Measurements from ENCODE around the gene FAF2.

Gene FAF2

GRCh38 chr5:176416965-176417364 lies 31.2 kb upstream of the FAF2 start:
- no peaks in the 10 kb centered on the region for H3K27me3 ChIP-seq (ENCODE audit: insufficient read depth, low read length, poor library complexity)
- no peak for ATAC-seq (ENCODE audit: insufficient read depth, low read depth)
- H3K36me3 ChIP-seq (ENCODE audit: insufficient read depth, low read length), result peaks cover 5% of the 10 kb centered on the region; the same call in 1 of the 2 replicates
- H3K79me2 ChIP-seq (ENCODE audit: insufficient read depth, low read length), result peaks cover 40% of the 10 kb centered on the region
- peak overlapping the region; percentile 96 for H3K4me2 ChIP-seq (ENCODE audit: insufficient read depth, low read length)
- peak overlapping the region; percentile 58 for H3K27ac ChIP-seq (ENCODE audit: low read length)
- peak overlapping the region; percentile 91 for H2AFZ ChIP-seq (ENCODE audit: low read depth, low read length)
- H3K9me3 ChIP-seq (ENCODE audit: insufficient read depth, low read length, severe bottlenecking), result no peaks in the 10 kb centered on the region
- peak overlapping the region; percentile 97 for H3K9ac ChIP-seq (ENCODE audit: low read depth, low read length)
- H4K20me1 ChIP-seq (ENCODE audit: insufficient read depth, low read length), result peaks cover 13% of the 10 kb centered on the region; the same call in 1 of the 2 replicates
- peak overlapping the region; percentile 13 to 83; a peak in 3 of 4 replicates for H3K4me3 ChIP-seq (ENCODE audit: low read depth in 1 of 2, low read length in 2 of 2)
- TF ChIP-seq EZH2 (IDR thresholded peaks at IDR 0.05; ENCODE audit: borderline replicate concordance, low read depth, low read length, severe bottlenecking) (no peak), CTCF (IDR thresholded peaks at IDR 0.05; ENCODE audit: borderline replicate concordance, extremely low read depth, low read length, poor library complexity, severe bottlenecking) (no peak)
- peaks cover 38% of the 10 kb centered on the region for H3K4me1 ChIP-seq (ENCODE audit: insufficient read depth, low read length)
- DNase-seq, result no peak

GRCh38 chr5:176418251-176418650 lies 29.9 kb upstream of the FAF2 start:
- ATAC-seq (ENCODE audit: insufficient read depth, low read depth), result no peak
- TF ChIP-seq EZH2 (IDR thresholded peaks at IDR 0.05; ENCODE audit: borderline replicate concordance, low read depth, low read length, severe bottlenecking) (no peak), CTCF (IDR thresholded peaks at IDR 0.05; ENCODE audit: borderline replicate concordance, extremely low read depth, low read length, poor library complexity, severe bottlenecking) (no peak)
- Histone ChIP-seq H2AFZ (ENCODE audit: low read depth, low read length) (no peak overlapping the region), H3K4me1 (ENCODE audit: insufficient read depth, low read length) (peaks cover 36% of the 10 kb centered on the region), H3K4me3 (ENCODE audit: low read depth in 1 of 2, low read length in 2 of 2) (no peak overlapping the region), H3K27me3 (ENCODE audit: insufficient read depth, low read length, poor library complexity) (no peaks in the 10 kb centered on the region), H3K79me2 (ENCODE audit: insufficient read depth, low read length) (peaks cover 29% of the 10 kb centered on the region), H3K9me3 (ENCODE audit: insufficient read depth, low read length, severe bottlenecking) (no peaks in the 10 kb centered on the region), H3K36me3 (ENCODE audit: insufficient read depth, low read length) (no peaks in the 10 kb centered on the region), H3K4me2 (ENCODE audit: insufficient read depth, low read length) (no peak overlapping the region), H3K27ac (ENCODE audit: low read length) (no peak overlapping the region), H3K9ac (ENCODE audit: low read depth, low read length) (no peak overlapping the region), H4K20me1 (ENCODE audit: insufficient read depth, low read length) (peaks cover 8% of the 10 kb centered on the region; the same call in 1 of the 2 replicates)
- no peak for DNase-seq

GRCh38 chr5:176420086-176420485 lies 28.1 kb upstream of the FAF2 start:
- Histone ChIP-seq H3K9ac (ENCODE audit: low read depth, low read length) (no peak overlapping the region), H3K4me1 (ENCODE audit: insufficient read depth, low read length) (peaks cover 18% of the 10 kb centered on the region), H3K9me3 (ENCODE audit: insufficient read depth, low read length, severe bottlenecking) (peaks cover 2% of the 10 kb centered on the region), H3K27me3 (ENCODE audit: insufficient read depth, low read length, poor library complexity) (no peaks in the 10 kb centered on the region), H3K36me3 (ENCODE audit: insufficient read depth, low read length) (no peaks in the 10 kb centered on the region), H4K20me1 (ENCODE audit: insufficient read depth, low read length) (0 out of 2 replicates have a peak, but pooled peaks cover 2% of the 10 kb centered on the region), H3K27ac (ENCODE audit: low read length) (no peak overlapping the region), H3K4me2 (ENCODE audit: insufficient read depth, low read length) (no peak overlapping the region), H3K4me3 (ENCODE audit: low read depth in 1 of 2, low read length in 2 of 2) (no peak overlapping the region), H2AFZ (ENCODE audit: low read depth, low read length) (no peak overlapping the region), H3K79me2 (ENCODE audit: insufficient read depth, low read length) (peaks cover 12% of the 10 kb centered on the region)
- TF ChIP-seq EZH2 (IDR thresholded peaks at IDR 0.05; ENCODE audit: borderline replicate concordance, low read depth, low read length, severe bottlenecking) (no peak), CTCF (IDR thresholded peaks at IDR 0.05; ENCODE audit: borderline replicate concordance, extremely low read depth, low read length, poor library complexity, severe bottlenecking) (no peak)
- no peak for DNase-seq
- ATAC-seq (ENCODE audit: insufficient read depth, low read depth), result no peak
